NCI-H1048 (cell line): ENCODE data around the gene HK2.

ENCODE experiments used
- DNase-seq: peaks from one replicate; lab custom pipeline; 2025; lab: John Stamatoyannopoulos, UW

HK2 gene

DNA sequence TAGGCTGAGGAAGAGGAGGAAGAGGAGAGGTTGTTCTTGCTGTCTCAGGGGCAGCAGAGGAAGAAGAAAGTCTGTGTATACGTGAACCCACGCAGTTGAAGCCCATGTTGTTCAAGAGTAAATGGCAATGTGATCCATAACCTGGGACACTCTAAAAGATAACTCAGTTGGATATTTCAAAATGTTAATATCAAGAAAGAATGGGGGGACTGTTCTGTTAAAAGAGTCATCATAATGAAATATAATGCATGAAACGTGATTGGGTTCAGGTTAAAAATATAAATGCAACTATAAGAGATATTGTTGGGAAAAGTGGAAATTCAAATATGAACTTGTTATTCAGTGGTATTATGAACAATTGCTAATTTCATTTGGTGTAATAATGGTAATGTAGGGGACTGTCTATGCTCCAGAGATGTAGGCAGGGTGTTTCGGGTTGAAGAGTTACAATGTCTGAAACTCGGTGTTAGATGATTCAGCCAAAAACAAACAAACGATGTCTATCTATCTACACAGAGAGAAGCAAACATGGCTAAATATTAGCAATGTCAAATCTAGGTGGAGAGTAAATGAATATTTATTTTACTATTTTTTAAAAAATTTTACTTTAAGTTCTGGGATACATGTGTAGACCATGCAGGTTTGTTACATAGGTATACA, 103.4 kb downstream of the HK2 start:
- DNase-seq = no peak

DNA sequence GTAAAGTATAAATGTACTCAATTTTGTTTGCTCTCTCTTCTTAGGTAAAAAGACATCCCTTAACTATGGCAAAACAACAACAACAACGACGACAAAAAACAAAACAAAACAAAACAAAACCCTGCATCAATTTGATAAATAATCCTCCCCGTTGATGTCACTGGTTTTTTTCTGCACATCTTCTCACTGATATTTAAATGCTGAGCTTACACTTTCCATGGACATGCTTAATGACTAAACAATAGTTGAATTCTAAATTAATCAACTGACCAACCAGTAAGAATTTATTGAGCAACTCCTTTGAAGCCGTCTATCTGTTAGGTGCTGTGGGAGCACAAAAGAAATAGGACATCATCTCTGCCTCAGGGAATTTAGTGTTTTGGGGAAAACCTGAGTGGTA, 104.3 kb downstream of the HK2 start:
- DNase-seq = no peak

DNA sequence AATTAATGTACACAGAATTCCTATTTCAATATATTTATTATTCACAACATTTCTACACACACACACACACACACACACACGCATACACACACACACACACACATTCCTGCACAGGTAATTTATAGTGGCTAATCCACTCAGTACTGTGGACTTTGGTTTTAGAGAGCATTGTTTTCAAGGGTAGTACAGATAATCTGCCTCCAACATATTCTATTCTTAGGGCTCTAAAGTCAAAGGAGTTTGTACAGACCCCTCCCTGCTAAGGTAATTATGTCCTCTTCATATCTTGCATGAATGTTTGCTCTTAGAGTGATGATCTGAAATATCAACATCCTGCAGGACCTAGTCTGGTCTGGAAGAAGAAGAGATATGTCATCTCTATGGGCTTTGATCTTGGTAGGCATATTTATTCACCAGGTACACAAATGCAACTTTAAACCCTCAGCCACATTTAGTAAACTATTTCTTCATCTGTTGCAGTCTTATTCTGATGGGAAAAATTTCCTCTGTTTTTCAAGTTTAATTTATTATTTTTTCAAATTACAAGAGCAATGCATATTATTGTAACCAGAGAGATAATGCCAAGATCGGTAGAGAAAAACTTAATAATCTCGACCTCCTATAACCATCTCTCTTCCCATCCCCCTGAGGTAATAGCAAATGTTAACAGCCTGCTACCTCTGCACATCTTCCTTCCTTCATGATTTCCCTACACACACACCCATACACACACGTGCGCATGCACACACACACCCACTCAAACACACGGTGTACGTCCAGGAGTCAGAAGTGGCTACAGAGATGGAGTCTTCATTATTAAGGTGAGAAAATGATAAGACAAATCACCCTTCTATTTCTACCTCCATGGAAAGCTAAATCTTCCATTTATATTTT, 106.2 kb downstream of the HK2 start:
- DNase-seq = no peak

DNA sequence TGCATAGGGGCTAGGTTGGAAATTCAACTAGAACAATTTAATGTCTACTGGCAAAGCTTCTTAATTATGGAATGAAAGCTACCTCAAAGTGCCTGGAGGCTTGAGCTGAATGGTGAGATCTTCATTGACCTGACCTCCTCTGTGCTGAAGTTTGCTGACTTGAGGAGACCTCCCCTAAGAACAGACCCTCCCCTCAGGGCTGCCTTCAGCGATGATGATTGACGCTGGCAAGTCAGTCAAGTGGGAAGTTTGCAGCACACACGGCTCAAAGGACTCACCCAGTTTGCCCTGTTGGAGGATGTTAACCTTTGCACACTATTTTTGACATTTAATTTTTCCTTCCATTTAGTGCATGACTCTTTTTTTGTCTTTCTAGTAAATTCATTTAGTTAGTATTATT, 107.4 kb downstream of the HK2 start:
- DNase-seq = no peak

DNA sequence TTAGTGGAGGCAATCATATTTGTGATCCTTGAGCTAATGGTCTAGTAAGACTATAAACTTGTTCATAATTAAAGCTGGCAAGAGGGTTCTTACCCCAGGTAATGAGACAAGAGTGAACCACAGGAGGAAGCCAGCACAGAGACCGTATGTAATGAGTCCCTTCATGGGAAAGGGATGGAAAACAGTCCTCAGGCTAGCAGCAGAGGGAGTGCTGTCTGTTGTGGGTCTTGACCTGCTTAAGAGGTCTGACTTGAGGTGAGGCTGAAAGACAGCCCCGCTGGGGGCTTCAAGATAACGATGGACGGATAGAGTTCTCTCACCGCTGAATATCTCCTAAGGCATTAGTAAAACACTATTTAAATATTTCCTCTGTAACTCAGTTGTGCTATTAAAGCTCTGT, 108.3 kb downstream of the HK2 start:
- no peak for DNase-seq
